Measurements from ENCODE around the gene TCF7L1. TPM values are rescaled to one million over a fixed set of nuclear protein-coding genes. Genes with fewer than 3 reads are reported as not detected.
"Not testable (repeated sequence)": the region's sequence is repeated elsewhere in the genome, so short reads cannot be mapped to it uniquely, and the experiment has no call there.

The TCF7L1 gene
- total and polyA plus RNA-seq, 3 experiments from 2014 or later, result 0.07 TPM; not detected in 2

DNA sequence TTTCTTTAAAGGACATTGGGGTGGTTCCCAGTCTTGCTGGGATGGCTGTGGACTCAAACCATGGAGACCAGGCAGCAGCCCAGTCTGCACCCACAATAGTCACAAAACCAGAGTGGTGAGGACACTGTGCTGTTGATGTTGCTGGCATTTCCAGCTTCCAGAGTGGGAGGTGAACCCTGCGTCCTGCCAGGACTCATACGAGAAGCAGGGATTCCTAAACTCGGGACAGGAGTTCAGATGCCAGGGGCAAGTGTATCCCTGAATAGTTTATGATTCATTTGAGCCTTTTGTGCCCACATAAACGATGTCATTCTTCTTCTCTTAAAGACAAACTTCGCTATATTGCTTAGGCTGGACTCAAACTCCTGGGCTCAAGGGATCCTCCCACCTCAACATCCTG, 62.8 kb downstream of the TCF7L1 start:
- no peak overlapping the region for H3K27ac Mint-ChIP-seq
- Histone ChIP-seq H3K36me3 (ENCODE audit: insufficient read depth, low read length) (no peaks in the 10 kb centered on the region), H3K27ac (ENCODE audit: low read depth, low read length) (no peak overlapping the region), H3K27me3 (ENCODE audit: insufficient read depth, low read length, poor library complexity, severe bottlenecking) (no peaks in the 10 kb centered on the region), H3K9me3 (ENCODE audit: low read length) (no peaks in the 10 kb centered on the region), H3K4me1 (ENCODE audit: insufficient read depth, low read length) (no peaks in the 10 kb centered on the region), H3K4me3 (ENCODE audit: low read length) (no peak overlapping the region)
- no peak for DNase-seq
- no peaks in the 10 kb centered on the region for H3K36me3 Mint-ChIP-seq
- CTCF ChIA-PET, result no interaction called here
- no peaks in the 10 kb centered on the region for H3K9me3 Mint-ChIP-seq
- peaks cover 1 to 22% of the 10 kb centered on the region in 2 donors for H3K27me3 Mint-ChIP-seq
- POLR2A ChIA-PET, result no interaction called here
- H3K4me3 Mint-ChIP-seq, result no peak overlapping the region
- H3K4me1 Mint-ChIP-seq, result no peaks in the 10 kb centered on the region

DNA sequence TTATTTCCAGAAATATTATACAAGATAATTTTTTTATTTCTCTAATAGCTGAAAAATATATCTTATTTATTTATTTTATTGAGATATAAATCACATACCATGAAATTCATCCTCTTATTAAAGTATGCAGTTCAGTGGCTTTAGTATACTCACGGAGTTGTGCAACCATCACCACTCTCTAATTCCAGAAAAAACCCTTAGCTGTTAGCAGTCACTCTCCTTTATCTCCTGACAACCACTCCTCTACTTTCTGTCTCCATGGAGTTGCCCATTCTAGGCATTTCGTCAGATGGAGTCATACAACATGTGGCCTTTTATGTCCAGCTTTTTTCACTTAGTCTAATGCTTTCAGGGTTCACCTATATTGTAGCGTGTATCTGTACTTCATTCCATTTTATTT, 66.5 kb downstream of the TCF7L1 start:
- Mint-ChIP-seq H3K27ac (no peak overlapping the region), H3K4me1 (no peaks in the 10 kb centered on the region), H3K9me3 (no peaks in the 10 kb centered on the region), H3K36me3 (no peaks in the 10 kb centered on the region), H3K4me3 (no peak overlapping the region), H3K27me3 (peaks cover 2 to 21% of the 10 kb centered on the region in 2 donors)
- Histone ChIP-seq H3K4me1 (ENCODE audit: insufficient read depth, low read length) (no peaks in the 10 kb centered on the region), H3K4me3 (ENCODE audit: low read length) (no peak overlapping the region), H3K9me3 (ENCODE audit: low read length) (no peaks in the 10 kb centered on the region), H3K36me3 (ENCODE audit: insufficient read depth, low read length) (no peaks in the 10 kb centered on the region), H3K27ac (ENCODE audit: low read depth, low read length) (no peak overlapping the region), H3K27me3 (ENCODE audit: insufficient read depth, low read length, poor library complexity, severe bottlenecking) (no peaks in the 10 kb centered on the region)
- ChIA-PET POLR2A (no interaction called here), CTCF (no interaction called here)
- DNase-seq, result no peak

GRCh38 chr2:85209887-85210286, 76.7 kb downstream of the TCF7L1 start:
- Histone ChIP-seq H3K9me3 (ENCODE audit: low read length) (no peaks in the 10 kb centered on the region), H3K4me3 (ENCODE audit: low read length) (no peak overlapping the region), H3K27me3 (ENCODE audit: insufficient read depth, low read length, poor library complexity, severe bottlenecking) (peaks cover 4% of the 10 kb centered on the region), H3K36me3 (ENCODE audit: insufficient read depth, low read length) (no peaks in the 10 kb centered on the region), H3K27ac (ENCODE audit: low read depth, low read length) (no peak overlapping the region), H3K4me1 (ENCODE audit: insufficient read depth, low read length) (no peaks in the 10 kb centered on the region)
- Mint-ChIP-seq H3K27me3 (peaks cover 15 to 54% of the 10 kb centered on the region in 2 donors), H3K4me3 (no peak overlapping the region), H3K4me1 (no peaks in the 10 kb centered on the region), H3K9me3 (no peaks in the 10 kb centered on the region), H3K36me3 (no peaks in the 10 kb centered on the region), H3K27ac (no peak overlapping the region)
- CTCF ChIA-PET, result no interaction called here
- POLR2A ChIA-PET, result no interaction called here
- no peak for DNase-seq

- no peaks in the 10 kb centered on the region for H3K4me1 Mint-ChIP-seq
Measured at GRCh38 chr2:85210511-85210910, 77.3 kb downstream of the TCF7L1 start.

GRCh38 chr2:85211606-85212005, 78.4 kb downstream of the TCF7L1 start:
- POLR2A ChIA-PET, H3K27ac Mint-ChIP-seq: not testable (repeated sequence)

More at GRCh38 chr2:85210511-85210910, 77.3 kb downstream of the TCF7L1 start:
- no peak overlapping the region for H3K4me3 ChIP-seq (ENCODE audit: low read length)
- POLR2A ChIA-PET, result no interaction called here
- no peak overlapping the region for H3K27ac ChIP-seq (ENCODE audit: low read depth, low read length)
- no peak for DNase-seq
- H3K4me3 Mint-ChIP-seq, result no peak overlapping the region
- no peaks in the 10 kb centered on the region for H3K9me3 Mint-ChIP-seq
- peaks cover 4% of the 10 kb centered on the region for H3K27me3 ChIP-seq (ENCODE audit: insufficient read depth, low read length, poor library complexity, severe bottlenecking)
- no peaks in the 10 kb centered on the region for H3K36me3 ChIP-seq (ENCODE audit: insufficient read depth, low read length)
- no peaks in the 10 kb centered on the region for H3K4me1 ChIP-seq (ENCODE audit: insufficient read depth, low read length)
- H3K27me3 Mint-ChIP-seq, result peaks cover 15 to 58% of the 10 kb centered on the region in 2 donors
- CTCF ChIA-PET, result no interaction called here
- H3K9me3 ChIP-seq (ENCODE audit: low read length), result no peaks in the 10 kb centered on the region
- H3K36me3 Mint-ChIP-seq, result no peaks in the 10 kb centered on the region
- no peak overlapping the region for H3K27ac Mint-ChIP-seq

DNA sequence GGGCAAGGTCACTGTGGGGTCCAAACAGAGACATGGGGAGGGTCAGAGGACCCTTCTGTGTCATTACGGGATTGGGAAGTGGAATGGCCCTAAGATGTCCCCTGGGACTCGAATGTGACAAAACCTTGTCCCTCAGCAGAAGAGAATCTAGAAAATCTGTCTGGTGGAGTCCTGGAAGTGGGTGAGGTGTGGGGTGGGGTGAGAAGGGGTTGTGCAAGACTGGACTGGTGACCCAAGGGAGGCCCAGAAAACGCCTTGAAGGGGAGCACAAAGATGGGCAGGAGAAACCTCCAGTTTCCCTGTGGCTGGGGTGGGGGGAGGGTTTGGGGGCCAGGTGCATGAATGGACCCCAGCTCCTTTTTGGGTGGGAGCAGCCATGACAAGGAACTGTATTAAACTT, 79.6 kb downstream of the TCF7L1 start:
- Mint-ChIP-seq H3K27ac (no peak overlapping the region), H3K4me3 (peak overlapping the region in 1 of 7 donors; percentile 61), H3K9me3 (no peaks in the 10 kb centered on the region), H3K27me3 (peaks cover 15 to 65% of the 10 kb centered on the region in 2 donors), H3K4me1 (no peaks in the 10 kb centered on the region), H3K36me3 (no peaks in the 10 kb centered on the region)
- H3K4me1 ChIP-seq (ENCODE audit: insufficient read depth, low read length), result no peaks in the 10 kb centered on the region
- peaks cover 4% of the 10 kb centered on the region for H3K27me3 ChIP-seq (ENCODE audit: insufficient read depth, low read length, poor library complexity, severe bottlenecking)
- CTCF ChIA-PET, result no interaction called here
- H3K4me3 ChIP-seq (ENCODE audit: low read length), result no peak overlapping the region
- no peaks in the 10 kb centered on the region for H3K9me3 ChIP-seq (ENCODE audit: low read length)
- no peak overlapping the region for H3K27ac ChIP-seq (ENCODE audit: low read depth, low read length)
- DNase-seq, result no peak
- POLR2A ChIA-PET, result no interaction called here
- no peaks in the 10 kb centered on the region for H3K36me3 ChIP-seq (ENCODE audit: insufficient read depth, low read length)

More at GRCh38 chr2:85211606-85212005, 78.4 kb downstream of the TCF7L1 start:
- not testable (repeated sequence) for H3K9me3 ChIP-seq (ENCODE audit: low read length); H3K4me3 Mint-ChIP-seq; H3K4me3 ChIP-seq (ENCODE audit: low read length); H3K27me3 ChIP-seq (ENCODE audit: insufficient read depth, low read length, poor library complexity, severe bottlenecking); H3K27ac ChIP-seq (ENCODE audit: low read depth, low read length); H3K36me3 ChIP-seq (ENCODE audit: insufficient read depth, low read length); DNase-seq; H3K9me3 Mint-ChIP-seq; H3K4me1 Mint-ChIP-seq; H3K4me1 ChIP-seq (ENCODE audit: insufficient read depth, low read length); H3K36me3 Mint-ChIP-seq
- H3K27me3 Mint-ChIP-seq, result peaks cover 15 to 67% of the 10 kb centered on the region in 2 donors
- CTCF ChIA-PET, result interaction anchor here (0.7 kb wide), 1 partner anchor 826 kb away, joined by 5 read pairs; no protein-coding TSS in a partner anchor

DNA sequence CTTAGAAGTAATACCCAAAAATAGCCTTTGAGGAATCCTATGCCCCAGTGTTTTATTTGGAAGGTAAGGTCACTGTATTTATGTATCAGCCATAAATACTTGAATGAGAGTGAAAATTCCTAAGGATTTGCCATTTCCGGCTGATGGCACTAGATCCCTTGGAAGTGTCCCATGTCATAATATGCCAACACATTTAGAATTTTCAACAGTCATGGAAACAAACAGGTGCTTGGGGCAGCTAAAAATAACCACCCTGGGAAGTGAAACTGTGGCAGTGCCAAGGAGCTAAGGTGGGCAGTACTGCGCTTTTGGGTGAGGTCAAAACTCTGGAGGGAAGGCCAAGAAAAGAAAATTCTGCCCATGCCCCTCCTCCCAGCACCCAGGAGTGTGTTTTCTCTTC, 80.2 kb downstream of the TCF7L1 start:
- H3K27me3 Mint-ChIP-seq, result peaks cover 15 to 61% of the 10 kb centered on the region in 2 donors
- Histone ChIP-seq H3K27me3 (ENCODE audit: insufficient read depth, low read length, poor library complexity, severe bottlenecking) (peaks cover 4% of the 10 kb centered on the region), H3K27ac (ENCODE audit: low read depth, low read length) (no peak overlapping the region), H3K4me3 (ENCODE audit: low read length) (no peak overlapping the region), H3K4me1 (ENCODE audit: insufficient read depth, low read length) (no peaks in the 10 kb centered on the region), H3K9me3 (ENCODE audit: low read length) (no peaks in the 10 kb centered on the region), H3K36me3 (ENCODE audit: insufficient read depth, low read length) (no peaks in the 10 kb centered on the region)
- H3K4me3 Mint-ChIP-seq, result no peak overlapping the region
- no peaks in the 10 kb centered on the region for H3K4me1 Mint-ChIP-seq
- no peak for DNase-seq
- POLR2A ChIA-PET, result no interaction called here
- CTCF ChIA-PET, result no interaction called here
- H3K27ac Mint-ChIP-seq, result no peak overlapping the region
- no peaks in the 10 kb centered on the region for H3K36me3 Mint-ChIP-seq
- H3K9me3 Mint-ChIP-seq, result no peaks in the 10 kb centered on the region

DNA sequence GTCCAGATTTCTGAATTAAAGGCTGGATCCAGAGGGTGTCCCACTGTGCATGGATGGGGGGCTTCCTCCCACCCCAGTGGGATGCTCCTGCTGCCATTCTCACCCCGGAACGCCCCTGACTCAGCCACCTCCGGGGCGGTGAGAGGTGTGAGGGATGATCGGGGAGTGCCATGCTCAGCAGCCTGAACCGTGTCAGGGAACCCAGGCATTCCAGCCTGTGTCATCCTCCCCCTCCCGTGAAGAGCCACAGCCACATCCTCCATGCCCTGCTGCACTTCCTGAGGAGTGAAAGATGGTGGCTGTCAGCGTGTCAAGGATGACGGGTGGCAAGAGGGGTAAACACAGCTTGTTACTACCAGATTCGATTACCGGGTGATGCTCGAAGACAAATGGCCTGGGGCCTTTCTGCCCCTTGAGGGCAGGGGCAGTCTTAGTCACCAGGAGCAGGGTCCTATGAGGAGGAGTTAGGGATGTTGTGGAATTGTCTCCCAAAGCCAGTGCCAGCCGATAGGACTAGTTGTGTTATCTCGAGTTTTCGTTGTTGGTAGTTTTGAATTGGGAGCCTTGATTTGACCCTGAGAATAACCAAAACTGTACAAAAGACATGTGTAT, 80.8 kb downstream of the TCF7L1 start:
- CTCF ChIA-PET, result no interaction called here
- H3K9me3 Mint-ChIP-seq, result no peaks in the 10 kb centered on the region
- H3K4me3 ChIP-seq (ENCODE audit: low read length), result no peak overlapping the region
- no peak overlapping the region for H3K27ac ChIP-seq (ENCODE audit: low read depth, low read length)
- H3K4me3 Mint-ChIP-seq, result no peak overlapping the region
- H3K27me3 Mint-ChIP-seq, result peaks cover 13 to 61% of the 10 kb centered on the region in 2 donors
- H3K9me3 ChIP-seq (ENCODE audit: low read length), result no peaks in the 10 kb centered on the region
- POLR2A ChIA-PET, result no interaction called here
- H3K27me3 ChIP-seq (ENCODE audit: insufficient read depth, low read length, poor library complexity, severe bottlenecking), result peaks cover 4% of the 10 kb centered on the region
- H3K4me1 Mint-ChIP-seq, result no peaks in the 10 kb centered on the region
- no peaks in the 10 kb centered on the region for H3K4me1 ChIP-seq (ENCODE audit: insufficient read depth, low read length)
- no peak overlapping the region for H3K27ac Mint-ChIP-seq
- DNase-seq, result no peak
- no peaks in the 10 kb centered on the region for H3K36me3 ChIP-seq (ENCODE audit: insufficient read depth, low read length)
- H3K36me3 Mint-ChIP-seq, result no peaks in the 10 kb centered on the region

DNA sequence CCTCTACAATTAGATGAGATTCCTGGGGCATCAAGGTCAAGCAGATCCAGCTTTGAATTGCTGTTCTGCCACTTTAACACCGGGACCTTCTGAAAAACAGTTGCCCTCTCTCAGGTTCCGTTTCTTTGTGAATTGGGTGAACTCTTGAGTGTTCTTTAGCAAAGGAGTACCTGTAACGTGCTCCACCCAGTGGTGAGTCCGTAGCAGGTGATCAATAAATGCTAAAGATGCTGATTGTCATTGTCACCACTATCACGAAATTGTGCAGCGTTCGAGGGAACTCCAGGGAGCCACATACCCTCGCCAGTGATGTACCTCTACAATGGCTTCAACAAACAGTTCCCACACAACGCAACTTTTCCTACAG, 81.9 kb downstream of the TCF7L1 start:
- Histone ChIP-seq H3K27ac (ENCODE audit: low read depth, low read length) (no peak overlapping the region), H3K4me1 (ENCODE audit: insufficient read depth, low read length) (no peaks in the 10 kb centered on the region), H3K9me3 (ENCODE audit: low read length) (no peaks in the 10 kb centered on the region), H3K4me3 (ENCODE audit: low read length) (no peak overlapping the region), H3K36me3 (ENCODE audit: insufficient read depth, low read length) (no peaks in the 10 kb centered on the region), H3K27me3 (ENCODE audit: insufficient read depth, low read length, poor library complexity, severe bottlenecking) (peaks cover 4% of the 10 kb centered on the region)
- Mint-ChIP-seq H3K36me3 (no peaks in the 10 kb centered on the region), H3K4me3 (no peak overlapping the region), H3K27me3 (peaks cover 12 to 67% of the 10 kb centered on the region in 2 donors), H3K27ac (no peak overlapping the region), H3K9me3 (no peaks in the 10 kb centered on the region), H3K4me1 (no peaks in the 10 kb centered on the region)
- ChIA-PET POLR2A (no interaction called here), CTCF (no interaction called here)
- DNase-seq, result no peak
